HPDE6-E6E7 (cell line): ENCODE results near the gene PZP.

Source experiments
- DNase-seq: peaks from one replicate; pipeline ENCODE4 v3.0.0; 2011; ENCODE audit warnings: missing footprints; ENCODE audit errors: extremely low spot score

The PZP gene

GRCh38 chr12:9104087-9104486 lies 104.1 kb downstream of the PZP start:
- DNase-seq: no peak

- DNase-seq: no peak
These were observed 104.9 kb downstream of the PZP start for GRCh38 chr12:9103050-9103849.

GRCh38 chr12:9101018-9101687 lies 107.0 kb downstream of the PZP start:
- no peak for DNase-seq

- DNase-seq: no peak
These were observed 108.5 kb downstream of the PZP start for GRCh38 chr12:9099552-9100190.
